ENCODE measurements around the gene SAFB.
"Not testable (repeated sequence)": the region's sequence is repeated elsewhere in the genome, so short reads cannot be mapped to it uniquely, and the experiment has no call there.

SAFB gene

GRCh38 chr19:5700455-5701092 lies 77.7 kb downstream of the SAFB start:
- no CpG with 5 or more reads among the region's 22 CpGs for WGBS (ENCODE audit: insufficient coverage, insufficient read length)
- Histone ChIP-seq H3K27ac (ENCODE audit: low read length) (no peak overlapping the region), H3K4me3 (ENCODE audit: low read length) (no peak overlapping the region), H3K4me1 (ENCODE audit: control insufficient read depth, insufficient read depth, low read length) (no peaks in the 10 kb centered on the region; the same call in 1 of the 2 replicates), H3K36me3 (ENCODE audit: control insufficient read depth, insufficient read depth, low read length) (peaks cover 55% of the 10 kb centered on the region), H3K9me3 (ENCODE audit: control insufficient read depth, insufficient read depth, low read length) (no peaks in the 10 kb centered on the region), H3K27me3 (ENCODE audit: control insufficient read depth, insufficient read depth, low read length) (no peaks in the 10 kb centered on the region)
- DNase-seq (ENCODE audit: low read depth, low spot score) = no peak

- DNase-seq (ENCODE audit: low read depth, low spot score); H3K9me3 ChIP-seq (ENCODE audit: control insufficient read depth, insufficient read depth, low read length); H3K27me3 ChIP-seq (ENCODE audit: control insufficient read depth, insufficient read depth, low read length); H3K27ac ChIP-seq (ENCODE audit: low read length); H3K4me1 ChIP-seq (ENCODE audit: control insufficient read depth, insufficient read depth, low read length); H3K4me3 ChIP-seq (ENCODE audit: low read length): not testable (repeated sequence)
- H3K36me3 ChIP-seq (ENCODE audit: control insufficient read depth, insufficient read depth, low read length) = peaks cover 52% of the 10 kb centered on the region
- WGBS (ENCODE audit: insufficient coverage, insufficient read length) = no CpG with 5 or more reads among the region's 28 CpGs
These were observed 79.1 kb downstream of the SAFB start for GRCh38 chr19:5702053-5702410.

DNA sequence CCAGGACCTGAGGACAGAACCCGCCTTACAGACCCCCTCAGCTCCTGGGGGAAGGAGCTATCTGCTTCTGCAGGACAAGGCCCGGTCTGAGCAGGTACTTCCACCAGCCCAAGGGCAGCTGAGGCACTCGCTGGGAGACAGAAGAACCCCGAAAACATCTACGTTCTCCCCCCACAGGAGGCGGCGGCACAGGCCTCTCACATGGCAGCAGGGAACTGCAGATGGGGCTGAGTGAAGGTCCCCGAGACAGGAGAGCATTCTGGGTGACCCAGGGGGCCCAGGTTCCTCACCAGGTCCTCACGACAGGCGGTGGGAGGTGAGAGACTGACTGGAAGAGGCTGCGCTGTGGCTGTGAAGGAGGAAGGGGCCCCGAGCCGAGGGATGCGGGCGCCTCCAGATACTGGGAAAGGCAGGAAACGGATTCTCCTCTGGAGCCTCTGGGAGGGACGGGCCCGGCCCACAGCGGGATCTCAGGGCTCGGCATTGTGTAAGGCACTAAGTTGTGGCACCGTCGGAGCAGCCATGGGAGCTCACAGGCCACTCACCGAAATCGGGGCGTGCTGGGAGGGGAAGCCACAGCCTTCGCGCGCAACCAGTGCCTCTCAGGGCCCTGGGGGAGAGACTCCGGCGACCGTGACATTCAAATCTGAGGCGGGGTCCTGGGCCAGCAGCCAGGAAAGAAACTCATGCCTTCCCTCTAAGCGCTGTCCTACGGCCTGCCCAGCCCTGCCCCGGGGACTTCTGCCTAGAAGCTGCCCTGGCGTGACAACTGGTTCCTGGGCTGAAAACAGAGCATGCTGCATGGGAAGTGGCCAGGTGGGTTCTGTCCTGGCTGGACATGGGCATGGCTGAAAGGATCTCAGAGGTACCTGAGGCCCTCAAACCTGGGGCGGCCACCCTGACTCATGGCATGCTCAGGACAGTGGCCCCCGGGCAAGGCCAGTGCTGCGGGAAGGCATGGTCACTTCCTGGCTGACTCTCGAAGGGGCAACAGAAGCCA lies 81.2 kb downstream of the SAFB start:
- DNase-seq (ENCODE audit: low read depth, low spot score) = no peak
- Histone ChIP-seq H3K4me3 (ENCODE audit: low read length) (no peak overlapping the region), H3K4me1 (ENCODE audit: control insufficient read depth, insufficient read depth, low read length) (no peaks in the 10 kb centered on the region), H3K27ac (ENCODE audit: low read length) (no peak overlapping the region), H3K9me3 (ENCODE audit: control insufficient read depth, insufficient read depth, low read length) (no peaks in the 10 kb centered on the region), H3K27me3 (ENCODE audit: control insufficient read depth, insufficient read depth, low read length) (no peaks in the 10 kb centered on the region), H3K36me3 (ENCODE audit: control insufficient read depth, insufficient read depth, low read length) (peaks cover 59% of the 10 kb centered on the region)
- no CpG with 5 or more reads among the region's 40 CpGs for WGBS (ENCODE audit: insufficient coverage, insufficient read length)

DNA sequence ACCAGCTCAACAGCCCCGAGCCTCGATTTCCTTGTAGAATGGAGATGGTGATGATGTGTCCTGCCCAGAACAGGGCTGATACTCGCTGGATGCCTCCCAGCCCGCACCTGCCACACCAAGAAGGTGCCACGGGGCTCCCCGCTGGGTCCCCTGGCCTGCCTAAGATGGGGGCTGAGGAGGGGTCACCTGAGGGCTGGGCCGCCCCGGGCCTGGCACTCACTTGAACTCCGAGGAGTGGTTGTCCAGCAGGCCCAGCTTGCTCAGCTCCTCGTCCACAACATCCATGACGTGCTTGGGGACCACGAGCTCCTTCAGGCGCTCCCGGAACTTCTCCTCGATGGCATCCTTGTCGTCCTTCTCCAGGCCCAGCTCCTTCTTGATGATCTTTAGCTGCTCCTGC lies 82.7 kb downstream of the SAFB start:
- no peak overlapping the region for H3K27ac ChIP-seq (ENCODE audit: low read length)
- no peaks in the 10 kb centered on the region for H3K4me1 ChIP-seq (ENCODE audit: control insufficient read depth, insufficient read depth, low read length)
- H3K27me3 ChIP-seq (ENCODE audit: control insufficient read depth, insufficient read depth, low read length) = no peaks in the 10 kb centered on the region
- H3K36me3 ChIP-seq (ENCODE audit: control insufficient read depth, insufficient read depth, low read length) = peaks cover 60% of the 10 kb centered on the region
- no peak overlapping the region for H3K4me3 ChIP-seq (ENCODE audit: low read length)
- DNase-seq (ENCODE audit: low read depth, low spot score) = no peak
- WGBS (ENCODE audit: insufficient coverage, insufficient read length) = no CpG with 5 or more reads among the region's 16 CpGs
- no peaks in the 10 kb centered on the region for H3K9me3 ChIP-seq (ENCODE audit: control insufficient read depth, insufficient read depth, low read length)

DNA sequence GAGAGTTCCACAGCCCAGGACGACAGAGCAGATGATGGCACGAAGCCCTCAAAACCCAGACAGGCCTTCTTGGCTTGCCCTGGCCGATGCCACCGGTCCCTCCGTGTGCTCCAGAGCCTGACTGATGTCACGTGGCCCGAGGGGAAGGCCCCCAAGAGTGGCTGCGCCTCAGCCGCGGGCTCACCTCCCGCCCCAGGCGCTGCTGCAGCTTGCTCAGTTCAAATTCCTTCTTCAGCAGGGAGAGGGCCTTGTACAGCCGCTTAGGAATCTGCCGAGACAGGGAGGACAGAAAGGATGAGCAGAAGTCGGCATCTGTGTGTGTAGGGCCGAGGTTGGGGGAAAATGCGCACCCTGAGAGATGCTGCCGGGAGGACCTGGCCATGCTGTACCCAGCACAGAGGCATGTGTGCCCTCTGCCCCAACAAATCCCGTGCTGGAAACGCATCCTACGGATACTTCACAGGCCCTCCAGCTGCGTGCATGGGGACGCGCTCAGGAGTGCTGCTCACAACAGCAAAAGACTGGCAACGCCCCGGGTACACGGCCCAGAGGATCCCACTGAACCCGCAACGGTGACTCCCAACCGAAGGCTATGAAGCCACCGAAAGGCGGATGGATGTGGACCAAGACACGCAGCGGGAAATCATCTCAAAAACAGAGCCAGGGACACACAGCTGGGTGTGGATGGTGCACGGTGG lies 84.1 kb downstream of the SAFB start:
- WGBS (ENCODE audit: insufficient coverage, insufficient read length) = no CpG with 5 or more reads among the region's 35 CpGs
- no peak overlapping the region for H3K4me3 ChIP-seq (ENCODE audit: low read length)
- H3K27ac ChIP-seq (ENCODE audit: low read length) = no peak overlapping the region
- H3K4me1 ChIP-seq (ENCODE audit: control insufficient read depth, insufficient read depth, low read length) = no peaks in the 10 kb centered on the region
- DNase-seq (ENCODE audit: low read depth, low spot score) = no peak
- no peaks in the 10 kb centered on the region for H3K9me3 ChIP-seq (ENCODE audit: control insufficient read depth, insufficient read depth, low read length)
- peaks cover 67% of the 10 kb centered on the region for H3K36me3 ChIP-seq (ENCODE audit: control insufficient read depth, insufficient read depth, low read length)
- H3K27me3 ChIP-seq (ENCODE audit: control insufficient read depth, insufficient read depth, low read length) = no peaks in the 10 kb centered on the region

- H3K4me3 ChIP-seq (ENCODE audit: low read length) = no peak overlapping the region
- no CpG with 5 or more reads among the region's 37 CpGs for WGBS (ENCODE audit: insufficient coverage, insufficient read length)
These were observed 85.0 kb downstream of the SAFB start for GRCh38 chr19:5707576-5708575.

GRCh38 chr19:5711025-5711424 lies 88.1 kb downstream of the SAFB start:
- Histone ChIP-seq H3K27me3 (ENCODE audit: control insufficient read depth, insufficient read depth, low read length) (no peaks in the 10 kb centered on the region), H3K4me3 (ENCODE audit: low read length) (no peak overlapping the region), H3K27ac (ENCODE audit: low read length) (no peak overlapping the region), H3K36me3 (ENCODE audit: control insufficient read depth, insufficient read depth, low read length) (peaks cover 57% of the 10 kb centered on the region), H3K4me1 (ENCODE audit: control insufficient read depth, insufficient read depth, low read length) (no peaks in the 10 kb centered on the region), H3K9me3 (ENCODE audit: control insufficient read depth, insufficient read depth, low read length) (no peaks in the 10 kb centered on the region)
- no peak for DNase-seq (ENCODE audit: low read depth, low spot score)
- no CpG with 5 or more reads among the region's 8 CpGs for WGBS (ENCODE audit: insufficient coverage, insufficient read length)

More at GRCh38 chr19:5707576-5708575, 85.0 kb downstream of the SAFB start:
- Histone ChIP-seq H3K36me3 (ENCODE audit: control insufficient read depth, insufficient read depth, low read length) (peaks cover 74% of the 10 kb centered on the region), H3K4me1 (ENCODE audit: control insufficient read depth, insufficient read depth, low read length) (no peaks in the 10 kb centered on the region), H3K27ac (ENCODE audit: low read length) (no peak overlapping the region), H3K27me3 (ENCODE audit: control insufficient read depth, insufficient read depth, low read length) (no peaks in the 10 kb centered on the region), H3K9me3 (ENCODE audit: control insufficient read depth, insufficient read depth, low read length) (no peaks in the 10 kb centered on the region)
- DNase-seq (ENCODE audit: low read depth, low spot score) = no peak

GRCh38 chr19:5711713-5712161 lies 88.9 kb downstream of the SAFB start:
- H3K36me3 ChIP-seq (ENCODE audit: control insufficient read depth, insufficient read depth, low read length) = peaks cover 53% of the 10 kb centered on the region
- no peaks in the 10 kb centered on the region for H3K27me3 ChIP-seq (ENCODE audit: control insufficient read depth, insufficient read depth, low read length)
- H3K27ac ChIP-seq (ENCODE audit: low read length) = no peak overlapping the region
- DNase-seq (ENCODE audit: low read depth, low spot score) = no peak
- H3K9me3 ChIP-seq (ENCODE audit: control insufficient read depth, insufficient read depth, low read length) = no peaks in the 10 kb centered on the region
- no peaks in the 10 kb centered on the region for H3K4me1 ChIP-seq (ENCODE audit: control insufficient read depth, insufficient read depth, low read length)
- WGBS (ENCODE audit: insufficient coverage, insufficient read length) = no CpG with 5 or more reads among the region's 25 CpGs
- H3K4me3 ChIP-seq (ENCODE audit: low read length) = no peak overlapping the region; the same call in 1 of the 2 replicates

DNA sequence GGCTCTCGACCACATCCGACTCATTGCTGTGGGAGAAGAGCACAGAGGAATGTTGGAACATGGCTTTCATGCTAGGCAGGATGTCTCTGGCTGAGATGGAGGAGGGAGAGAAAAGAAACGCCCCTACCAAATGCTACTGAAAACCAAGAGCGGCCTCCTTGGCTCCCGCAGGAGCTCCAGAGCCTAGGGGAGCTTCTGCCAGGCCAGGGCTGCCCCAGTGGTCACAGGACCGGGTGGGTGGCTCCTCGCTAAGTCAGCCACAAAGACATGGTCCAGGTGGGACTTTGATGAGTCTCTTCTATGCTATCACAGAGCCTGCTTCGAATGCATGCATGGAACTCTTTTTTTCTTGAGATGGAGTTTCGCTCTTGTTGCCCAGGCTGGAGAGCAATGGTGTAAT lies 90.3 kb downstream of the SAFB start:
- no peaks in the 10 kb centered on the region for H3K27me3 ChIP-seq (ENCODE audit: control insufficient read depth, insufficient read depth, low read length)
- no peaks in the 10 kb centered on the region for H3K4me1 ChIP-seq (ENCODE audit: control insufficient read depth, insufficient read depth, low read length)
- no CpG with 5 or more reads among the region's 9 CpGs for WGBS (ENCODE audit: insufficient coverage, insufficient read length)
- H3K36me3 ChIP-seq (ENCODE audit: control insufficient read depth, insufficient read depth, low read length) = peaks cover 38% of the 10 kb centered on the region
- H3K9me3 ChIP-seq (ENCODE audit: control insufficient read depth, insufficient read depth, low read length) = no peaks in the 10 kb centered on the region
- H3K27ac ChIP-seq (ENCODE audit: low read length) = no peak overlapping the region
- H3K4me3 ChIP-seq (ENCODE audit: low read length) = no peak overlapping the region
- no peak for DNase-seq (ENCODE audit: low read depth, low spot score)

Measured in iPS DF 6.9 (cell line).